Heart right ventricle (tissue), 16 donors: ENCODE data around the gene DCAF8. TPM values are rescaled to one million over a fixed set of nuclear protein-coding genes. Genes with fewer than 3 reads are reported as not detected.

Source experiments
- ATAC-seq, 8 donors: fragments of 200-7000 bp; cut with Tn5 transposase; one replicate each; pipeline ENCODE4 v1.9.1; 2020; ENCODE audit warnings: mild to moderate bottlenecking in 8 of 8, moderate library complexity in 8 of 8, moderate number of reproducible peaks in 1 of 8
- DNase-seq, 2 donors: peaks; one replicate each; pipeline ENCODE4 v3.0.0-alpha.2; 2020
- H3K27ac ChIP-seq, 10 donors: fragments of 200-600 bp; sonication (generic) in 2 of 10; one replicate each; pipeline versions ENCODE4 v1.5.0 to v1.8.0; 2020 to 2022; ENCODE audit warnings: mild to moderate bottlenecking in 3 of 10
- H3K27me3 ChIP-seq, 7 donors: fragments of 200-600 bp; one replicate each; pipeline ENCODE4 v1.8.0; 2021 to 2022; ENCODE audit warnings: mild to moderate bottlenecking in 2 of 7
- H3K36me3 ChIP-seq, 9 donors: fragments of 200-600 bp; sonication (generic) in 1 of 9; one replicate each; pipeline versions ENCODE4 v1.5.0 to v1.8.0; 2020 to 2022; ENCODE audit warnings: mild to moderate bottlenecking in 2 of 9
- H3K4me1 ChIP-seq, 9 donors: fragments of 200-600 bp; sonication (generic) in 1 of 9; one replicate each; pipeline versions ENCODE4 v1.5.0 to v1.8.0; 2020 to 2022; ENCODE audit warnings: mild to moderate bottlenecking in 4 of 9
- H3K4me3 ChIP-seq, 10 donors: fragments of 200-600 bp; sonication (generic) in 2 of 10; one replicate each; pipeline versions ENCODE4 v1.5.0 to v1.8.0; 2020 to 2022; ENCODE audit warnings: mild to moderate bottlenecking in 7 of 10, moderate library complexity in 2 of 10
- H3K9me3 ChIP-seq, 11 donors: fragments of 200-600 bp in 10 of 11; sonication (generic) in 2 of 11; one replicate each; pipeline versions ENCODE4 v1.5.0 to v1.8.0; 2013 to 2022; ENCODE audit warnings: mild to moderate bottlenecking in 2 of 11, control low read depth in 1 of 11, moderate library complexity in 1 of 11
- WGBS, 2 donors: extraction: QIAGEN DNeasy Blood & Tissue Kit; methylation state at CpG; one replicate each; pipeline ENCODE4 v1.1.7; 2013; ENCODE audit warnings: inconsistent platforms in 1 of 2; 5-methylcytosine and 5-hydroxymethylcytosine counted together
- intact Hi-C, 10 donors: fragments of 100-400 bp; cut with DNase I; formaldehyde crosslinking; loops; one replicate each; pipeline versions ENCODE4 v1.11.1 to v1.14.2; 2022
- polyA plus RNA-seq, 2 donors: library from polyadenylated mRNA; stranded (reverse); fragments of 200-250 nt; gene quantifications; one replicate each; pipeline ENCODE4 v1.2.3, GENCODE V29; 2013
- total RNA-seq, 10 donors: library from RNA; stranded (reverse); fragmentation: NEBNext Ultra II Directional in 3 of 10; extraction: Animal tissue kit (Norgen Biotek cat#: 25700) in 3 of 10; gene quantifications; one replicate each; pipeline versions ENCODE4 v1.2.1 to v1.2.4, GENCODE V29; 2021 to 2023
- TF ChIP-seq, protein P1 (sequence below), 9 donors: fragments of 200-600 bp; sonication (generic) in 2 of 9; IDR thresholded peaks; one replicate each; pipeline versions ENCODE4 v1.5.0 to v1.8.0; 2021 to 2022; ENCODE audit warnings: antibody characterized with exemption in 9 of 9, mild to moderate bottlenecking in 5 of 9, moderate library complexity in 1 of 9
- donor health status: Arrhythmogenic right ventricular cardiomyopathy.
- donor health status: ischemic (EF 13 %, LVEDD 7.1; RV severe dilation, severe dysfunction).
- donor health status: healthy with polysubstance abuse.
- donor health status: DM: no; HTN: yes; CAD: no.
- donor health status: DM: no; HTN: no; CAD: no.
- donor health status: ischemic (EF 25% LVEDD 6.9; RV normal size, moderate dysfunction).
- donor health status: ischemic (EF 25% LVEDD 5.7; RV mildly dilated, moderate dysfunction).
- donor health status: healthy.
- donor health status: DM: yes; HTN: yes; CAD: no.
- donor health status: Ischemic cardiomyopathy.
- donor health status: ischemic (EF 35%, LVEDD 5.7; RV mildly dilated, moderate dysfunction).
- donor health status: nonischemic (EF 11% LVEDD 7.7; RV severe dilation, severe dysfunction).
- donor health status: DM: yes; HTN: yes; CAD: no.
- donor health status: PGD.
- donor health status: ischemic (EF 29% LVEDD 5.4; RV normal size, mild dysfunction).
- donor health status: nonischemic (EF 23%, LVEDD 6.1; RV moderate dilation, normal function).

DCAF8 gene
- total and polyA plus RNA-seq, 12 donors, result 47.1 to 171 (median 151) TPM

DNA sequence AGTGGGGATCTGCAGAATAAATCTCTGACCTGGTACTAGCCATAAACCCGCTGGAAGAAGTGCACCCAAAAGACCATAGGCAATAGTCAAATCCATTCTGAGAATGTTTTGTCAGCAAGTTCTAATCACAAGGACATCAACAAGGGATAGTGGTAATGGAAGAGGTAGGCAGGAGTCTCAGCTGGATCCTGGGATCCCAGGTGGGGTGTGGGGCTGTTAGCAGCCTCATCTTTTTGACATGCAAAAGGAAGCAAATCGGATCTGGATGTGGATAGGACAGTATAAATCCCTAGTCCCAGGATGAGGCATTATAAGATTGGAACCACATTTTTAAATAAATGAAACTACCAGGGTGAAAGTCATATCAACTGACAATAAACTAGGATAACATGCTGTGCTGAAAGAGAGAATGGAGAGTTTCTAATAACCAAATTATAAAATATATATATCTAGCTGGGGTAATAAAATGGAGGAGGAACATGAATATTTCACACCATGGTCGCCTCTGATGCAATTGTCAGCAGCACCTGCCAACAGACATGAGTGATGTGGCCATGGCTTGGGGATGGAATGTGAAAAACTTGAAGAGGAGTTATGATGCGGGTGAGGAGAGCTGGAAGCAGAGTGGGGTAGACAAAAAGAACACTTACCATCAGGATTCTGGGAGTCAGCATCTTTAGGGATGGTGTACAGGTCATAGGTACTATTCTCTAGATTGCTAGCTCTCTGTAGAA, 46.3 kb upstream of the DCAF8 start:
- intact Hi-C loops, result loop anchor here in 1 of 10 donors (5.0 kb wide), 1 partner anchor 34 kb away; the partner anchor contains the start of genes COPA and NCSTN
- Histone ChIP-seq H3K36me3 (peaks cover 3 to 100% (median 90%) of the 10 kb centered on the region in 9 donors), H3K4me3 (no peak overlapping the region), H3K4me1 (no peaks in the 10 kb centered on the region), H3K27me3 (no peaks in the 10 kb centered on the region), H3K27ac (no peak overlapping the region), H3K9me3 (no peaks in the 10 kb centered on the region)
- ATAC-seq (peak in 1 of 8 donors; percentile 39), DNase-seq (no peak)
- 80 to 87% methylated on average over 4 of the region's 4 CpGs for WGBS, 2 donors
- TF ChIP-seq, protein P1, sequence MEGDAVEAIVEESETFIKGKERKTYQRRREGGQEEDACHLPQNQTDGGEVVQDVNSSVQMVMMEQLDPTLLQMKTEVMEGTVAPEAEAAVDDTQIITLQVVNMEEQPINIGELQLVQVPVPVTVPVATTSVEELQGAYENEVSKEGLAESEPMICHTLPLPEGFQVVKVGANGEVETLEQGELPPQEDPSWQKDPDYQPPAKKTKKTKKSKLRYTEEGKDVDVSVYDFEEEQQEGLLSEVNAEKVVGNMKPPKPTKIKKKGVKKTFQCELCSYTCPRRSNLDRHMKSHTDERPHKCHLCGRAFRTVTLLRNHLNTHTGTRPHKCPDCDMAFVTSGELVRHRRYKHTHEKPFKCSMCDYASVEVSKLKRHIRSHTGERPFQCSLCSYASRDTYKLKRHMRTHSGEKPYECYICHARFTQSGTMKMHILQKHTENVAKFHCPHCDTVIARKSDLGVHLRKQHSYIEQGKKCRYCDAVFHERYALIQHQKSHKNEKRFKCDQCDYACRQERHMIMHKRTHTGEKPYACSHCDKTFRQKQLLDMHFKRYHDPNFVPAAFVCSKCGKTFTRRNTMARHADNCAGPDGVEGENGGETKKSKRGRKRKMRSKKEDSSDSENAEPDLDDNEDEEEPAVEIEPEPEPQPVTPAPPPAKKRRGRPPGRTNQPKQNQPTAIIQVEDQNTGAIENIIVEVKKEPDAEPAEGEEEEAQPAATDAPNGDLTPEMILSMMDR (IDR thresholded peaks at IDR 0.05), result no peak

DNA sequence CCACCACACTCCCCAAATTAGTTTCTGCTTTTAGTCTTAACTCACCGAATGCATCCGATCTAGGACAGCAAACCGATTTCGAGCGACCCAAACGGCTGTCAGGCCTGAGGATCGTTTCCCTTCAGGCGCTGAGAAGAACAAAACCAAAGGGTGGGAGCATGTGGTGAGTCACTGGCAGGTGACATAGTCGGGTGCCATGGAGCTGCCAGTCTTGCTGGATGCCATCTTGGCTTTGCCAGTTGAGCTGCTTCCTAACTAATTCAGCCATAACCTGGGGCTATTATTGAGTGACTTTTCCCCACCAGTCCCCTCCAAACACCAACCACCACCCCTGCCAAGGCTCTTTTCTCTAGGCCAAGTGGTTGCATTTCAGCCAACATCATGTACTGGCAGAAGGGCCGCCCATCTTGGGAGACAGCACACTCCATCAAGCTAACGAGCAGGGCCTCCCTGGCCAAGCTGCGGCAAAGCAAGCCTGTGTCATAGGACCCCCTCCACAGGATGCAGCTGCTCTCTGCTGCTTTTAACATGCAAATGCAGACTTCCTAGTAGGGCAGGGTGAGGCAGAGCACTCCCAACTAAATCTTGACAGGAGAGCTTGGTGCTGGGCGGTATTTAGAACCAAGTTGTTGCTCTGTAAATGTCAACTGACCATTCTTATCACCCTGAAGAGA, 44.9 kb upstream of the DCAF8 start:
- Histone ChIP-seq H3K27ac (no peak overlapping the region), H3K9me3 (no peaks in the 10 kb centered on the region), H3K36me3 (peaks cover 3 to 100% (median 91%) of the 10 kb centered on the region in 9 donors), H3K4me3 (no peak overlapping the region), H3K4me1 (no peaks in the 10 kb centered on the region), H3K27me3 (no peaks in the 10 kb centered on the region)
- WGBS, 2 donors, result 88 to 90% methylated on average over 13 of the region's 13 CpGs
- intact Hi-C loops, result loop anchor here in 1 of 10 donors (5.0 kb wide), 1 partner anchor 35 kb away; the partner anchor contains the start of genes COPA and NCSTN
- peak in 4 of 8 donors; percentile 25 to 69 (median 58) for ATAC-seq
- no peak for DNase-seq
- TF ChIP-seq, protein P1 (IDR thresholded peaks at IDR 0.05), result no peak

GRCh38 chr1:160300173-160300572, 37.8 kb upstream of the DCAF8 start:
- intact Hi-C loops, result no loop called here

GRCh38 chr1:160296036-160296435, 33.7 kb upstream of the DCAF8 start:
- H3K36me3 ChIP-seq, result peaks cover 7 to 100% (median 87%) of the 10 kb centered on the region in 9 donors
- intact Hi-C loops, result loop anchor here in 3 of 10 donors (5.0 to 10.0 kb wide), 2 partner anchors 36 to 191 kb away; no protein-coding TSS in a partner anchor

More at GRCh38 chr1:160300173-160300572, 37.8 kb upstream of the DCAF8 start:
- Histone ChIP-seq H3K4me3 (no peak overlapping the region), H3K36me3 (peaks cover 0 to 100% (median 74%) of the 10 kb centered on the region in 9 donors), H3K9me3 (no peaks in the 10 kb centered on the region), H3K4me1 (no peaks in the 10 kb centered on the region), H3K27me3 (no peaks in the 10 kb centered on the region), H3K27ac (no peak overlapping the region)
- ATAC-seq (no peak), DNase-seq (no peak)
- WGBS, 2 donors, result 83 to 89% methylated on average over 7 of the region's 7 CpGs
- TF ChIP-seq, protein P1 (IDR thresholded peaks at IDR 0.05), result no peak

More at GRCh38 chr1:160296036-160296435, 33.7 kb upstream of the DCAF8 start:
- no peak overlapping the region for H3K27ac ChIP-seq
- H3K27me3 ChIP-seq, result no peaks in the 10 kb centered on the region
- no peaks in the 10 kb centered on the region for H3K9me3 ChIP-seq
- no peak overlapping the region for H3K4me3 ChIP-seq
- TF ChIP-seq, protein P1 (IDR thresholded peaks at IDR 0.05), result no peak
- H3K4me1 ChIP-seq, result peaks cover 0 to 3% (median 0%) of the 10 kb centered on the region in 9 donors
- no peak for DNase-seq
- no peak for ATAC-seq
- 96 to 100% methylated on average over 1 of the region's 1 CpG for WGBS, 2 donors
